H9 (cell line): ENCODE data around the gene HUWE1. TPM values are rescaled to one million over a fixed set of nuclear protein-coding genes. Genes with fewer than 3 reads are reported as not detected.

Experiments used
- DNase-seq: peaks from one replicate; pipeline ENCODE4 v3.0.0-alpha.2; 2017
- H2AFZ ChIP-seq: one replicate; pipeline ENCODE4 v1.6.1; 2013; ENCODE audit warnings: mild to moderate bottlenecking, low read length, control low read depth, moderate library complexity
- H2AK5ac ChIP-seq: 2 replicates; pipeline ENCODE4 v1.6.1; 2013; ENCODE audit warnings: low read length, control low read depth, mixed read lengths; ENCODE audit not compliant: insufficient read length
- H2BK120ac ChIP-seq: one replicate; pipeline ENCODE4 v1.6.1; 2013; ENCODE audit warnings: low read depth, mild to moderate bottlenecking, low read length, control low read depth, inconsistent platforms; ENCODE audit not compliant: poor library complexity, severe bottlenecking
- H2BK12ac ChIP-seq: 2 replicates; pipeline ENCODE4 v1.6.1; 2013; ENCODE audit warnings: low read length, control low read depth, mixed read lengths, low read depth; ENCODE audit not compliant: insufficient read length
- H2BK15ac ChIP-seq: 2 replicates; pipeline ENCODE4 v1.6.1; 2013; ENCODE audit warnings: low read depth, low read length, control low read depth
- H2BK20ac ChIP-seq: one replicate; pipeline ENCODE4 v1.6.1; 2013; ENCODE audit warnings: low read depth, mild to moderate bottlenecking, low read length, control low read depth, inconsistent platforms; ENCODE audit not compliant: poor library complexity, severe bottlenecking
- H2BK5ac ChIP-seq: 2 replicates; pipeline ENCODE4 v1.6.1; 2013; ENCODE audit warnings: low read length, control low read depth, mixed read lengths; ENCODE audit not compliant: insufficient read length
- H3K14ac ChIP-seq: 2 replicates; pipeline ENCODE4 v1.6.1; 2013; ENCODE audit warnings: low read length, control low read depth; ENCODE audit not compliant: insufficient read depth
- H3K18ac ChIP-seq: 2 replicates; pipeline ENCODE4 v1.6.1; 2013; ENCODE audit warnings: low read depth, mild to moderate bottlenecking, mixed read lengths, low read length, control low read depth; ENCODE audit not compliant: insufficient read length
- H3K23ac ChIP-seq: 2 replicates; pipeline ENCODE4 v1.6.1; 2013; ENCODE audit warnings: low read length, control low read depth, mixed read lengths, low read depth; ENCODE audit not compliant: insufficient read length
- H3K23me2 ChIP-seq: 2 replicates; pipeline ENCODE4 v1.6.1; 2013; ENCODE audit warnings: low read depth, mild to moderate bottlenecking, mixed read lengths, low read length, control low read depth; ENCODE audit not compliant: insufficient read length, poor library complexity, severe bottlenecking
- H3K27ac ChIP-seq: 2 replicates; pipeline ENCODE4 v1.5.1; 2013; ENCODE audit warnings: low read length, control low read depth, mixed read lengths, low read depth; ENCODE audit not compliant: insufficient read length
- H3K27me3 ChIP-seq: 2 replicates; pipeline ENCODE4 v1.6.1; 2013; ENCODE audit warnings: low read length, control low read depth, inconsistent platforms; ENCODE audit not compliant: insufficient read depth
- H3K4ac ChIP-seq: 2 replicates; pipeline ENCODE4 v1.6.1; 2013; ENCODE audit warnings: low read depth, mild to moderate bottlenecking, control low read depth, inconsistent platforms, low read length, moderate library complexity
- H3K4me1 ChIP-seq: 2 replicates; pipeline ENCODE4 v1.6.1; 2013; ENCODE audit warnings: low read length, control low read depth, inconsistent platforms; ENCODE audit not compliant: insufficient read depth
- H3K4me2 ChIP-seq: 2 replicates; pipeline ENCODE4 v1.6.1; 2013; ENCODE audit warnings: low read length, control low read depth, mixed read lengths; ENCODE audit not compliant: insufficient read length, insufficient read depth
- H3K56ac ChIP-seq: 2 replicates; pipeline ENCODE4 v1.6.1; 2013; ENCODE audit warnings: low read depth, mild to moderate bottlenecking, mixed read lengths, low read length, control low read depth; ENCODE audit not compliant: insufficient read length
- H3K79me1 ChIP-seq: 2 replicates; pipeline ENCODE4 v1.6.1; 2013; ENCODE audit warnings: low read depth, mild to moderate bottlenecking, moderate library complexity, low read length, control low read depth, inconsistent platforms; ENCODE audit not compliant: insufficient read depth, poor library complexity, severe bottlenecking
- H3K79me2 ChIP-seq: 2 replicates; pipeline ENCODE4 v1.6.1; 2013; ENCODE audit warnings: low read length, control low read depth, inconsistent platforms; ENCODE audit not compliant: insufficient read depth
- H3K9ac ChIP-seq: 2 replicates; pipeline ENCODE4 v1.6.1; 2013; ENCODE audit warnings: low read length, control low read depth, mixed read lengths; ENCODE audit not compliant: insufficient read length; ENCODE audit errors: extremely low read depth
- H3K9me3 ChIP-seq: one replicate; pipeline ENCODE4 v1.6.1; 2013; ENCODE audit warnings: low read depth, low read length, inconsistent platforms; ENCODE audit not compliant: control insufficient read depth
- H3T11ph ChIP-seq: one replicate; pipeline ENCODE4 v1.6.1; 2013; ENCODE audit warnings: mild to moderate bottlenecking, low read length, control low read depth, inconsistent platforms
- H4K20me1 ChIP-seq: one replicate; pipeline ENCODE4 v1.6.1; 2013; ENCODE audit not compliant: control insufficient read depth, insufficient read length, insufficient read depth
- H4K5ac ChIP-seq: 2 replicates; pipeline ENCODE4 v1.6.1; 2013; ENCODE audit warnings: low read depth, mild to moderate bottlenecking, mixed read lengths, low read length, control low read depth; ENCODE audit not compliant: insufficient read length
- H4K8ac ChIP-seq: replicated peaks from 2 replicates; pipeline ENCODE4 v1.6.1; 2013; ENCODE audit warnings: low read length, control low read depth, mixed read lengths, low read depth; ENCODE audit not compliant: insufficient read length
- H4K91ac ChIP-seq: 2 replicates; pipeline ENCODE4 v1.6.1; 2013; ENCODE audit warnings: low read depth, mild to moderate bottlenecking, moderate library complexity, mixed read lengths, low read length, control low read depth; ENCODE audit not compliant: insufficient read length
- H3K27ac Mint-ChIP-seq, 3 experiments: 2 replicates in 2 of 3; 3 replicates in 1 of 3; pipeline ENCODE4 v1.8.0; 2020 to 2021; ENCODE audit warnings: mixed read lengths in 3 of 3, mild to moderate bottlenecking in 1 of 3, moderate library complexity in 1 of 3
- H3K27me3 Mint-ChIP-seq: 2 replicates; pipeline ENCODE4 v1.8.0; 2021; ENCODE audit warnings: low read depth, mild to moderate bottlenecking, moderate library complexity, mixed read lengths
- H3K36me3 Mint-ChIP-seq, 3 experiments: 2 replicates in 2 of 3; 3 replicates in 1 of 3; pipeline ENCODE4 v1.8.0; 2020 to 2021; ENCODE audit warnings: low read depth in 3 of 3, mixed read lengths in 3 of 3; ENCODE audit not compliant: insufficient read depth in 1 of 3
- H3K4me1 Mint-ChIP-seq, 2 experiments: 2 replicates each; pipeline ENCODE4 v1.8.0; 2020; ENCODE audit warnings: mixed read lengths in 2 of 2
- H3K4me3 Mint-ChIP-seq, 2 experiments: 2 replicates in 1 of 2; 3 replicates in 1 of 2; pipeline ENCODE4 v1.8.0; 2020 to 2021; ENCODE audit warnings: mild to moderate bottlenecking in 2 of 2, mixed read lengths in 2 of 2, moderate library complexity in 1 of 2
- H3K9me3 Mint-ChIP-seq, 2 experiments: 2 replicates in 1 of 2; 3 replicates in 1 of 2; pipeline ENCODE4 v1.8.0; 2020; ENCODE audit warnings: mild to moderate bottlenecking in 2 of 2, mixed read lengths in 2 of 2, moderate library complexity in 1 of 2
- WGBS: extraction: QIAGEN DNeasy Blood & Tissue Kit; methylation state at CpG from one replicate; pipeline ENCODE4 v1.1.7; 2013; ENCODE audit warnings: missing lambda C conversion rate, low lambda C conversion rate, mixed read lengths; ENCODE audit not compliant: insufficient read length; ENCODE audit errors: extremely low coverage; 5-methylcytosine and 5-hydroxymethylcytosine counted together
- total RNA-seq: library from RNA; stranded (reverse); gene quantifications from 2 replicates; pipeline ENCODE4 v1.2.1, GENCODE V29; 2021
- TF ChIP-seq, protein P1 (sequence below): fragments of 200-600 bp; sonication (generic); conservative IDR thresholded peaks from 3 replicates; pipeline ENCODE4 v1.8.0; 2021; ENCODE audit warnings: antibody characterized with exemption, mild to moderate bottlenecking

HUWE1 gene
- total RNA-seq, 1 experiment from 2014 or later: 230 TPM

DNA sequence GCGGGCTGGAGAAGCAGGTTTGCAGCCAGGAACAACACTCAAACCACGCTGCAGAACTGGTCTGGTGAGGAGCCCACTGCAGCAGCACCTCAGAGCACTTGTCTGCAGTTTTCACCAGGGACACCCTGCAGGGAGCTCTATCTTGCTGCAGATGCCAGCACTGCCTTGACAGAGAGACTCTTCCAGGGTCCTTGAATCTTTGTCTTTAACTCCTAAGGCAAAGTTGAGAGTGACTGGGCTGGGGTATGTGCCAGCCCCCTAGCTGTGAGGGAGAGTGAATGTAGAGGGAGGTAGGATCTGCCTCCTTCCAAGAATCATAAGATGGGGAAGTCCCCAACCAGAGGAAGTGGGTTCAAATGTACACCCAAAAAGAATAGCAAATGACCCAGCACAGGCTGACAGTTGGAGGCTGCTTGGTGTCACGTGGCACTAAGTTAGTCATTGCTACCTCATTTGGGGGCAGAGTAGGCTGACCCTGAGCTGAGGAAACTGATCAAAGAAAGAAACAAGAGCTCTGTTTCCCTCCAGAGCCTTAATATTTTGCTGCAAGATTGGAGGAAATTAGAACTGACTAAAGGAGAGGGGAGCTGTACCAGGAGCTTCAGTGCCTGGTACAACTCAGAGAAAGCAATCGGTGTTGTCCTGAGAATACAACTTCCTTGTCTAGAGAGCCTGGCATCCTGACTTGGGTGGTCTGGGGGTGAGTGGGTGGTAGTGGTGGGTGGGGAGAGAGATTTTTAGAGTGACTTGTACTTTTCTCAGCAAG is 28.2 kb upstream of the HUWE1 start:
- no peak for DNase-seq
- H2AFZ ChIP-seq: no peak overlapping the region

More for the DNA sequence above, 28.2 kb upstream of the HUWE1 start:
- Histone ChIP-seq H2BK120ac (no peak overlapping the region), H3K14ac (no peak overlapping the region), H3K4me1 (no peaks in the 10 kb centered on the region), H2BK5ac (no peak overlapping the region), H3K9ac (no peak overlapping the region), H3K27ac (no peak overlapping the region), H4K5ac (no peak overlapping the region), H4K91ac (no peak overlapping the region), H2AK5ac (no peak overlapping the region), H3K4ac (no peak overlapping the region), H2BK12ac (no peak overlapping the region), H3K23ac (no peak overlapping the region), H3K9me3 (peaks cover 49% of the 10 kb centered on the region), H3K23me2 (no peaks in the 10 kb centered on the region), H4K8ac (no peak overlapping the region), H3K18ac (no peak overlapping the region), H3K4me2 (no peak overlapping the region), H3K79me1 (no peaks in the 10 kb centered on the region), H3T11ph (no peak overlapping the region), H4K20me1 (no peaks in the 10 kb centered on the region), H2BK15ac (no peak overlapping the region), H3K56ac (no peak overlapping the region), H2BK20ac (no peak overlapping the region), H3K27me3 (no peaks in the 10 kb centered on the region), H3K79me2 (no peaks in the 10 kb centered on the region)
- H3K36me3 Mint-ChIP-seq: no peaks in the 10 kb centered on the region; a peak in 2 of 7 replicates
- no CpG with 5 or more reads among the region's 4 CpGs for WGBS
- H3K4me1 Mint-ChIP-seq: peaks cover 9 to 11% of the 10 kb centered on the region in 2 experiments
- H3K27me3 Mint-ChIP-seq: no peaks in the 10 kb centered on the region
- no peak overlapping the region for H3K4me3 Mint-ChIP-seq
- H3K9me3 Mint-ChIP-seq: peaks cover 69 to 71% of the 10 kb centered on the region in 2 experiments
- H3K27ac Mint-ChIP-seq: no peak overlapping the region
- TF ChIP-seq, protein P1, sequence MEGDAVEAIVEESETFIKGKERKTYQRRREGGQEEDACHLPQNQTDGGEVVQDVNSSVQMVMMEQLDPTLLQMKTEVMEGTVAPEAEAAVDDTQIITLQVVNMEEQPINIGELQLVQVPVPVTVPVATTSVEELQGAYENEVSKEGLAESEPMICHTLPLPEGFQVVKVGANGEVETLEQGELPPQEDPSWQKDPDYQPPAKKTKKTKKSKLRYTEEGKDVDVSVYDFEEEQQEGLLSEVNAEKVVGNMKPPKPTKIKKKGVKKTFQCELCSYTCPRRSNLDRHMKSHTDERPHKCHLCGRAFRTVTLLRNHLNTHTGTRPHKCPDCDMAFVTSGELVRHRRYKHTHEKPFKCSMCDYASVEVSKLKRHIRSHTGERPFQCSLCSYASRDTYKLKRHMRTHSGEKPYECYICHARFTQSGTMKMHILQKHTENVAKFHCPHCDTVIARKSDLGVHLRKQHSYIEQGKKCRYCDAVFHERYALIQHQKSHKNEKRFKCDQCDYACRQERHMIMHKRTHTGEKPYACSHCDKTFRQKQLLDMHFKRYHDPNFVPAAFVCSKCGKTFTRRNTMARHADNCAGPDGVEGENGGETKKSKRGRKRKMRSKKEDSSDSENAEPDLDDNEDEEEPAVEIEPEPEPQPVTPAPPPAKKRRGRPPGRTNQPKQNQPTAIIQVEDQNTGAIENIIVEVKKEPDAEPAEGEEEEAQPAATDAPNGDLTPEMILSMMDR: no peak
